C4-2B (cell line): Measurements from ENCODE around the gene CDKN2AIPNL.

Source experiments
- CTCF ChIP-seq: fragments of 450-650 bp; conservative IDR thresholded peaks from 2 replicates; pipeline ENCODE4 v1.5.1; 2017; ENCODE audit warnings: mild to moderate bottlenecking
- ZFX ChIP-seq: fragments of 450-650 bp; IDR thresholded peaks from 2 replicates; pipeline ENCODE4 v1.6.1; 2017

- TF ChIP-seq CTCF (no peak), ZFX (no peak)
Observed at GRCh38 chr5:134446938-134447337, 35.3 kb upstream of the CDKN2AIPNL start.
